Measurements from ENCODE around the gene ADGRF3. TPM values are rescaled to one million over a fixed set of nuclear protein-coding genes. Genes with fewer than 3 reads are reported as not detected.

ADGRF3 gene
- total and polyA plus RNA-seq, 2 of the 13 experiments (the other 11 are each of a cell fraction or from before 2014, with no cell fraction given), result 0.40 to 1.5 TPM

GRCh38 chr2:26330114-26330549 lies 16.5 kb downstream of the ADGRF3 start (continued):
- TF ChIP-seq ZFAT (CRISPR knock-in tag; conservative IDR thresholded peaks at IDR 0.05), result no peak
- no peak for TF ChIP-seq ZNF326 (CRISPR knock-in tag; IDR thresholded peaks at IDR 0.05; ENCODE audit: borderline replicate concordance)
- no peak for TF ChIP-seq PCBP1 (IDR thresholded peaks at IDR 0.05; ENCODE audit: borderline replicate concordance, low read depth, low read length)
- TF ChIP-seq GATAD2A (CRISPR knock-in tag; IDR thresholded peaks at IDR 0.05), result peak; percentile 41; the same call in 1 of the 2 replicates
- TF ChIP-seq EED (CRISPR knock-in tag; IDR thresholded peaks at IDR 0.05), result no peak
- 0 out of 2 replicates have a peak, but pooled peaks have one; percentile 48 for TF ChIP-seq ELF3 (CRISPR knock-in tag; IDR thresholded peaks at IDR 0.05)
- 0 out of 2 replicates have a peak, but pooled peaks have one; percentile 20 for TF ChIP-seq RARA (CRISPR knock-in tag; IDR thresholded peaks at IDR 0.05)
- TF ChIP-seq ETS1 (CRISPR knock-in tag; IDR thresholded peaks at IDR 0.05), result no peak
- TF ChIP-seq ZNF20 (CRISPR knock-in tag; IDR thresholded peaks at IDR 0.05), result no peak
- TF ChIP-seq ZBTB38 (CRISPR knock-in tag; IDR thresholded peaks at IDR 0.05), result no peak
- no peak for TF ChIP-seq HOXA3 (CRISPR knock-in tag; IDR thresholded peaks at IDR 0.05)
- no peak; the same call in 1 of the 2 replicates for TF ChIP-seq IKZF5 (CRISPR knock-in tag; IDR thresholded peaks at IDR 0.05)
- TF ChIP-seq NFIB (CRISPR knock-in tag; IDR thresholded peaks at IDR 0.05; ENCODE audit: borderline replicate concordance), result no peak
- TF ChIP-seq ZNF572 (CRISPR knock-in tag; IDR thresholded peaks at IDR 0.05), result no peak
- no peak for TF ChIP-seq NFKBIZ (CRISPR knock-in tag; IDR thresholded peaks at IDR 0.05)
- no peak for TF ChIP-seq ZNF432 (CRISPR knock-in tag; IDR thresholded peaks at IDR 0.05; ENCODE audit: borderline replicate concordance)
- 0 out of 2 replicates have a peak, but pooled peaks have one; percentile 61 for TF ChIP-seq PPARG (CRISPR knock-in tag; conservative IDR thresholded peaks at IDR 0.05)
- TF ChIP-seq HNRNPK (IDR thresholded peaks at IDR 0.05; ENCODE audit: low read depth, low read length, poor library complexity, severe bottlenecking), result no peak
- 0 out of 2 replicates have a peak, but pooled peaks have one; percentile 46 for TF ChIP-seq ZNF274 (CRISPR knock-in tag; IDR thresholded peaks at IDR 0.05)
- no peak for TF ChIP-seq HOXA7 (CRISPR knock-in tag; IDR thresholded peaks at IDR 0.05)
- no peak for TF ChIP-seq ZBTB8A (CRISPR knock-in tag; IDR thresholded peaks at IDR 0.05; ENCODE audit: borderline replicate concordance, low read depth)
- TF ChIP-seq SMC3 (IDR thresholded peaks at IDR 0.05; ENCODE audit: low read length), result peak; percentile 98
- TF ChIP-seq ZNF879 (CRISPR knock-in tag; IDR thresholded peaks at IDR 0.05), result no peak
- TF ChIP-seq ZNF619 (CRISPR knock-in tag; IDR thresholded peaks at IDR 0.05), result no peak
- TF ChIP-seq ZNF549 (CRISPR knock-in tag; IDR thresholded peaks at IDR 0.05), result no peak
- TF ChIP-seq ZNF354B (CRISPR knock-in tag; IDR thresholded peaks at IDR 0.05), result no peak
- TF ChIP-seq, protein P1, sequence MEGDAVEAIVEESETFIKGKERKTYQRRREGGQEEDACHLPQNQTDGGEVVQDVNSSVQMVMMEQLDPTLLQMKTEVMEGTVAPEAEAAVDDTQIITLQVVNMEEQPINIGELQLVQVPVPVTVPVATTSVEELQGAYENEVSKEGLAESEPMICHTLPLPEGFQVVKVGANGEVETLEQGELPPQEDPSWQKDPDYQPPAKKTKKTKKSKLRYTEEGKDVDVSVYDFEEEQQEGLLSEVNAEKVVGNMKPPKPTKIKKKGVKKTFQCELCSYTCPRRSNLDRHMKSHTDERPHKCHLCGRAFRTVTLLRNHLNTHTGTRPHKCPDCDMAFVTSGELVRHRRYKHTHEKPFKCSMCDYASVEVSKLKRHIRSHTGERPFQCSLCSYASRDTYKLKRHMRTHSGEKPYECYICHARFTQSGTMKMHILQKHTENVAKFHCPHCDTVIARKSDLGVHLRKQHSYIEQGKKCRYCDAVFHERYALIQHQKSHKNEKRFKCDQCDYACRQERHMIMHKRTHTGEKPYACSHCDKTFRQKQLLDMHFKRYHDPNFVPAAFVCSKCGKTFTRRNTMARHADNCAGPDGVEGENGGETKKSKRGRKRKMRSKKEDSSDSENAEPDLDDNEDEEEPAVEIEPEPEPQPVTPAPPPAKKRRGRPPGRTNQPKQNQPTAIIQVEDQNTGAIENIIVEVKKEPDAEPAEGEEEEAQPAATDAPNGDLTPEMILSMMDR (CRISPR knock-in tag; IDR thresholded peaks at IDR 0.05), result peak; percentile 92
- no peak for TF ChIP-seq ETV5 (CRISPR knock-in tag; IDR thresholded peaks at IDR 0.05; ENCODE audit: borderline replicate concordance)
- TF ChIP-seq ZNF12 (CRISPR knock-in tag; IDR thresholded peaks at IDR 0.05), result peak; percentile 43; the same call in 1 of the 2 replicates
- no peak for TF ChIP-seq ZNF607 (CRISPR knock-in tag; IDR thresholded peaks at IDR 0.05; ENCODE audit: borderline replicate concordance)
- no peak for TF ChIP-seq ZNF260 (CRISPR knock-in tag; IDR thresholded peaks at IDR 0.05; ENCODE audit: borderline replicate concordance, low read depth)
